CD4-positive, alpha-beta T cell treated with Interleukin-4 for 1 hour (primary cell): Measurements from ENCODE around the gene SPATC1L.
A peak's percentile ranks its signal among the peaks of the same experiment; 100 is the strongest.

Source experiments
- DNase-seq, 2 donors: peaks; one replicate each; pipeline ENCODE4 v3.0.0-alpha.2; 2020 to 2022

The SPATC1L gene

DNA sequence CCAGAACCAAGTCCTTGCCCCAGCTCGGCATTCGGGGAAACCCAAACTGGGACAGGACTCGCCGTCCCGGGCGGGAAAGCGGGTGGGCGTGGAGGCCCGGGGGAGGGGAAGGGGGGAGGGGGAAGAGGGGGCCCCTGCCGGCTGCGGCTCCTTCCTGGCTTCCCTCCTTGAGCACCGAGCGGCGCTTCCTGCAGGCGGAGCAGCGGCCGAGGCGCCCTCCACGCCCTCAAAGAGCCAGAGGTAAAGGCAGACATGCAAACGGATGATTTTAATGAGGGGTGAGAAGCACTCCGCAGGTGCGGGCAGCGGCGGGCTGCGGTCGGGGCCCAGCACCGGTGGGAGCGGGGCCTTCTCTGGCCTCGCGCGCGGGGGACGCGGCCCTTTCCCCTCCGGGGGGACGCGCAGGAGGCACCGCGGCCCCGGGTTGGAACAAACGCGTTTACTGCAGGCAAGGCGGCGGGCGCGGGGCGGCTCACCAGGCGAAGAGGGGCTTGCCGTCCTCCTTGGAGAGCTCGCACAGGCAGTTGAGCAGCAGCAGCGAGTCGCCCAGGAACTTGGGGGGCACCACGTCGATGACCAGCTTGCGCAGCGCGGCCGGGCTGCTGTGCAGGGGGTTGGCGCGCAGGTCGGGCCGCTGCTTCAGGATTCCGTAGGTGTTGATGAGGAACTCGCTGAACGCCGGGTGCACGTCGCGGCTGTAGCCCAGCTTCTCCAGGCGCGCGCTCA, 23.2 kb downstream of the SPATC1L start:
- no peak for DNase-seq

DNA sequence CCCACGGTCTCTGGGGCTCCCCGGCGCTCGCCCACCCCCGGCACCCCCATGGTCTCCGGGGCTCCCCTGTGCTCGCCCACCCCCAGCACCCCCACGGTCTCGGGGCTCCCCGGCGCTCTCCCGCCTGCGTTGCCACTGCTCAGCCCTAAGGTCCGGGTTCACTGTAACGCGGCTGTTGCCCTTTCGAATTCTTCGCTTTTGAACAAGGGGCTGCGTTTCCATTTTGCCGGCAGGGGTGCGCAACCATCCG, 23.7 kb downstream of the SPATC1L start:
- DNase-seq = no peak

- DNase-seq = peak in 1 of 2 donors; percentile 9
Observed at GRCh38 chr21:46159841-46160656, 24.2 kb downstream of the SPATC1L start.

GRCh38 chr21:46159390-46159789, 24.9 kb downstream of the SPATC1L start:
- DNase-seq = peak in 1 of 2 donors; percentile 8

- peak in 1 of 2 donors; percentile 6 for DNase-seq
Observed at GRCh38 chr21:46158666-46159300, 25.5 kb downstream of the SPATC1L start.

- DNase-seq = no peak
Observed at GRCh38 chr21:46157987-46158451, 26.2 kb downstream of the SPATC1L start.

DNA sequence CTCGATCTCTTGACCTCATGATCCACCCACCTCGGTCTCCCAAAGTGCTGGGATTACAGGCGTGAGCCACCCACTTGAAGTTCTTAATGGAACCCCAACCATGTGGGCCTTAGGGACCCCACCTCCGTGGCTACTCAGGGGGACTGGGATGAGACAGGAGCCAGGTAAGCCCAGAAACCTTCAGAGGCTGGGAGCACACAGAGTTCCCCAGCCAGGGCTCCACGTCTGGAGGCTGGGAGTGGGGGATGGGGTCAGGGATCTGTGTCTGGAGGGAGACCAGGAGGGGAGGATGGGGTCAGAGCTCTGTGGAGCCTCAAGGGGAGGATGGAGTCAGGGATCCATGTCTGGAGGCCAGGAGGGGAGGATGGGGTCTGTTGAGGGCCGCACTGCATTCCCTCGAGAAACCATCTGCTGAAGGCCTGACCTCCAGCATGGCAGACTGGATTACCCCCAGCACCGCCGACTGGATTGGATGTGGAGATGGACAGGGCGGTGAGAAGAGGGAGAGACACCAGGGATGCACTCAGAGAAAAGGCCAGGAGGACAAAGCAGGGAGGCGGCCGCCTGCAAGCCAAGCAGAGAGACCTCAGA, 26.8 kb downstream of the SPATC1L start:
- DNase-seq = no peak

- DNase-seq = peak in 1 of 2 donors; percentile 5
Observed at GRCh38 chr21:46156678-46157077, 27.6 kb downstream of the SPATC1L start.

DNA sequence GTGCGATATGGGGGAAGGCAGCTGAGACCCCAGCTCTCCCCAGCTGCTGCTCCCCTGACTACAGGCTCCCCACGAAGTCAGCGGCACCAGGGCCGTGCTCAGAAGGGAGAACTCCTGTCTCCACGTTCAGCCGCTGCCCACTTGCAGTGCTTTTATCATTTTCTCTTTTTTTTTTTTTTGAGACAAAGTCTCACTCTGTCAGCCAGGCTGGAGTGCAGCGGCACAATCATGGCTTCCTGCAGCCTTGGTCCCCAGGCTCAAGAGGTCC, 27.9 kb downstream of the SPATC1L start:
- peak in 1 of 2 donors; percentile 7 for DNase-seq

DNA sequence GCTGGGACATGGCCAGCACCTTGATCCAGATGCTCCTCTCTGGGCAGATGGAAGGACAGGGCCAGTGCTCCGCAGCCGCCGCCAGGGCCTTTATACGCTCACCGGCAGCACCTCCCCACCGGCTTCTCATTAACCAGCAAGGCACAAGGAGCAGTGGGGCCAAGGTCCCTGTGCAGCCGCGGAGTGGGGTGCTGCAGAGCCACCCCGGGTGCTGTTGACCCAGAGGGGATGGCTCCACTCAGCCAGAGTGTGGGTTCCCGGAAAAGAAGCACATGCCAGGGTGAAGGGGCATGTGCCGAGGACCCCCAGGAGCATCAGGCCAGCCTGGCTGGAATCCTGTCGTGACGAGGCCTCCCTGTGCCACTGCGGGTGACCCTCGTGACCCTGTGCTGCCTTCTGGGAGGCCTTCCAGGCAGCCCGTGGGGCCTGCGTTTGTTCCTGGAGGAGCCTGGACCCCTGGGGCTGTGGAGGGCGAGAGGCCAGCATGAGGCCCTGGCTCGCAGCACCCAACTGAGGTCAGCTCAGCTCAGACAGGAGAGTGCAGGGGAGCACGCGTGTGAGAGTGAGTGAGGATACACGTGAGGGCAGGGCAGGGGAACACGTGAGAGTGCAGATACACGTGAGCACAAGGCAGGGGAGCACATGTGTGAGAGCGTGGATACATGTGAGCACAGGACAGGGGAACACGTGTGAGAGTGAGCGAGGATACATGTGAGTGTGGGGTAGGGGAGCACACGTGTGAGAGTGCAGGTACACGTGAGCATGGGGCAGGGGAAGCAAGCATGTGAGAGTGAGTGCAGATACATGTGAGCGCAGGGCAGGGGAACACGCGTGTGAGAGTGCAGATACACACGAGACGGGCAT, 28.5 kb downstream of the SPATC1L start, which contains the start of gene FTCD:
TSS of gene FTCD (minus strand) at position 66 of the 864 bp plus-strand sequence. CDS start at position 10, 56 bp downstream.
- DNase-seq = peak in 1 of 2 donors; percentile 10

DNA sequence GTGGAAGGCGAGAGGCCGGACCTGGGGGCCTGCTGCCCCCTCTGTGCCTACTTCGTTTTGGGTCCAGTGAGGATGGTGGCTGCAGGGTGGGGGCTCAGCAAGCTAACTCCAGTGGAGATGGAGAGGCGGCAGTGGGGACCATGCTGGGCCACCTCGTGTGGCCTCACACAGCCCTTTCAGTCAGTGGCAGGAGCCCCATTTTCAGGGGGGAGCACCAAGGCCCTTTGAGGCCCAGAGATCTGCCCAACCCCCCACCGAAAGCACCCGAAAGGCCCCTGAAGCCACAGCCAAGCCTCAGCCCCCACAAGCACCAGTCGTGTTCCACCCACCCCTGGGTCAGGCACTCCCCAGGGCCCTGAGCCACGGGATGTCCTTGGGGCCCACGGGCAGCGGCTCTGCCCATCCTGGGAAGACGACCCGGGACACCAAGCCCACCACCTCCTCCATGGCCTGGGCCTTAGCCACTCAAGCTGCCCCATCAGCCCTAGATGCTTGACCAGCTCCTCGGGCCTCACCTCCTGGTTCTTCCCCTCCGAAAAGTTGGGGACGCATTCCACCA, 29.2 kb downstream of the SPATC1L start:
- peak in 1 of 2 donors; percentile 9 for DNase-seq

- peak in 1 of 2 donors; percentile 9 for DNase-seq
Observed at GRCh38 chr21:46154155-46154954, 29.9 kb downstream of the SPATC1L start.

DNA sequence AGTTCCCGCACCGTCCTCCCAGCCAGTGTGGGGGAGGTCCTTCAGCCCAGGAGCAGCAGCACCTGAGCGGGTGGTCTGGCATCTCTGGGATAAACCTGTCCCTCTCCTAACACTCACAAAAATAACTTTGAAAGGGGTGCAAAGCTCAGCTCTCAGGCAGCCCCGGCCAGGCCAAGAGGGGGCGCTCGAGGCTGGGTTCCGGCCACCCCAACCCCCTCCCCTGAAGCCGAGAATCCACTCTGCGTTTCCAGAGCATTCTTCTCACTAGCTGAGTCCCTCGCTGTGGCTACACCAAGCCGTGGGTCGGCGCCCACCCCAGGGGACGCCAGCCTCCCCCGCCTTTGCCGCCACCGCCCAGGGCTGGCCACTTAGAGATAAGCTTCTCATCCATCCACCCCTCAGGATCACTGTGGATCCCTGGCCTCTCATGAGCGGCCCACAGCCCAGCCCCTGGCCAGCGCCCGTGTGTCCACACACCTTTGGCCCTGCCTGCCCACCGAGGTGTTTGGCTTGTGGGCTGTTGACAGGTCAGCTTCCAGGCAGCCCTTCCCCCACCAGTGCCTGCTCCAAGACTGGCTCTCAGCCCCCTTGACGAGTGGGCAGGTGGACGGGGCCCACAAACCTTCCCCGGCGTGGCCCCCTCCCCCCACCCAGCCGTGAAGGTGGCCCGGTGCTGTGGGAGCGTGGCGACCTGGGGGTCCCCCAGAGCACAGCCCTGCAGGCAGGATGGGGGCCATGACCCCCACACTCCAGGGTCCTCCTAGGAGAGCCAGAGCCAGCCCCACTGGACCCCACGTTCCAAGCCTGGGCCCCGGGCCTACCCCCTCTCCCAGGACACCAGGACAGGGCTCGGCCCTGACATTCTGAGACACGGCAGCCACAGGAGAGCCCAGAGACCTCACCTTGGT, 30.8 kb downstream of the SPATC1L start:
- DNase-seq = peak; percentile 22 to 38

DNA sequence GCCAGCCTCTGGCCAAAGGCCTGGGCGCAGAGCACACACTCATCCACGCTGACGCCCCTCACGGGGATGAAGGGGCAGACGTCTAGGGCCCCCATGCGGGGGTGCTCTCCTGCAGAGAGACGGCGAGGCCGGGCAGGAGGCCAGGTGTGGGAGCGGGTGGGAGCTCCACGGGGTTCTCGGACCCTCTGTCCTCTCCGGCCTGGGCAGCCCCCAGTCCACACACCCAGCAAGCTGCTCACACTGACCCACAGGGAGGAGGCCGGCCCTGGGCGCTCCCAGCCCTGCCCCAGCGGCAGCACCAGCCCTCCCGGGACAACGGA, 31.4 kb downstream of the SPATC1L start:
- no peak for DNase-seq

GRCh38 chr21:46151989-46152926, 32.0 kb downstream of the SPATC1L start:
- DNase-seq = peak in 1 of 2 donors; percentile 6

DNA sequence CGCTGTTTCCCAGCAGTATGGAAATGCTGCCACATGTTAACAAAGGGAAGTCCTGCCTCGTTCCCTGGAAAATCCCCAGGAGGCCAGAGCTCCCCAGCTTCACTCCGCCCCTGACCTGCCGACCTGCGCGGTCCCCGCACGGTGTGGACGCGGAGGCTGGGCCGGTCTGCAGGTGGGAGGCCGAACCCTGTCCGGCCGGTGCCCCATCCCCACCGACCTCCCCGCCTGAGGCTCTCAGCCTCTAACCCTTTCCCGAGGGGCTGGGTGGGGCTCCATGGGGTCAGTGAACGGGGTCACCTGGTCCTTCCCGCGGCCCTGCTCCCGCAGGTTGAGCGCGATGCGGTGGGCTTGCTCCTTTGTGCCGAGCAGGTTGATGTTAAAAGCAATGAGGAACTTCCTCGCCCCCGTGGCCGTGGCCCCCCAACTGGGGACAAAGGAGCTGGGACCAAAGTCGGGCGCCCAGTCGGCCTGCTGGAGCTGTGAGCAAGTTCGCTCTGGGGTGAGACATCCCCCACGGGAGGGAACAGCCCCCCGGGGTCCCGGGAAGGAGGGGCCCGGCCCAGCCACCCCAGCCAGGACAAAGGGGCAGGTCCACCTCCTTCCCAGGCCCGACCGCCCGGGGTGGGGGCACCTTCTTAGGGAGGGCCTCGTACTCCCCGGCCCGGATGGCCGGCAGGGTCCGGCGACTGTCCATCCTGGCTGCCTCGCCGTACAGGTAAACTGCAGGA, 32.8 kb downstream of the SPATC1L start:
- peak in 1 of 2 donors; percentile 9 for DNase-seq

DNA sequence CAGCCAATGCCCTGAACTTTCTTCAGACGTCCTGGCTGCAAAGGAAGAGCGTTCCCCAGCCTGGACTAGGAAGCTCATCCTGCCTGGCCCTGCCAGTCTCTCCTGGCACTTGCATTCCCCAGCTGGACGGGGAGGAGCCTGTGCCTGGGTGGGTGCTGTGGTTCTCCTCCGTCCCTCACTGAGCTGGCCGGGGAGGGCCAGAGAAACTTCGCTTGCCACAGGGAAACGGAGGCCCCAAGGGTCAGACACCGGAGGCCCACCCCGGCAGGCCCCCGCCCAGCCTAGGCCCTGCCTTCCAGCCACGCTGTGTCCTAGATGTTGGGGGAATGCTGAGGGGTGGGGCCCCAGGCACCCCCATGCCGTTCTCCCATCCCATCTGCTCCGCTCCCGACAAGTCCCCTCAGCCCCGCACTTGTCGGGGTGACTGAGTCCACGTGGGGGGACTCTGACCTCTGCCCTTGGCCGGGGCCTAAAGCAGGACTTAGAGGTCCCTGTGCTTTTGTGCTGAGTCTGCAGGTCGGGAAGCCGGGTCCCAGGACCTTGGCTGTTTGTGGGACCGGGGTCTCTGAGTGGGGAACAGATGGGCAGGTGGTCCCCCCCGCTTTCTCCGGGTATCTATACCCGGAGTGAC, 33.7 kb downstream of the SPATC1L start:
- DNase-seq = no peak

DNA sequence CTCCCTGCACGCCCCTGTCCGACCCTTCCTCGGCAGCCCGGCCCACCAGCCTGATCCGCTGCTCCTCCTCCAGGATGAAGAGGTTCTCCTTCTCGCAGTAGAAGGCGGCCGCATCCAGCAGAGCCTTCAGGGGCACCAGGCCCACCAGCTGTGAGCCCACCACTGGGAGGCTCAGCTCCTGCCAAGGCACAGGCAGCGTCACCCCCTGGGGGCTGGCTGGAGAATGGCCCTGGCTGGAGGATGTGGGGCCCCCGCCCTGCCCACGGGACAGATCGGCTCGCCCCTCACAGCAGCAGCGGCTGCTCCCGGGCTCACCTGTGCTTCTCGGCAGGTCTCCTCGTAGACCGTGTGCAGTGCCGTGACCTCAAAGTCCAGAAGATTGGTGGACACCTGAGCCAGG, 34.2 kb downstream of the SPATC1L start:
- no peak for DNase-seq
